Limb (tissue), 2 donors: ENCODE measurements around the gene ACTR2.
A peak's percentile ranks its signal among the peaks of the same experiment; 100 is the strongest.
"Not testable (repeated sequence)": the region's sequence is repeated elsewhere in the genome, so short reads cannot be mapped to it uniquely, and the experiment has no call there.

Experiments
- DNase-seq, 2 donors: peaks; one replicate each; pipeline ENCODE4 v3.0.0-alpha.2; 2016; ENCODE audit errors: extremely low spot score in 2 of 2

ACTR2 gene

GRCh38 chr2:65311596-65311995 lies 84.0 kb downstream of the ACTR2 start:
- DNase-seq, result no peak

- DNase-seq, result no peak
These were observed 85.7 kb downstream of the ACTR2 start for GRCh38 chr2:65313126-65313953.

- DNase-seq, result no peak
These were observed 86.3 kb downstream of the ACTR2 start for GRCh38 chr2:65313954-65314256.

GRCh38 chr2:65314801-65315441 lies 87.3 kb downstream of the ACTR2 start:
- no peak for DNase-seq

- DNase-seq, result peak in 1 of 2 donors; percentile 7
These were observed 88.4 kb downstream of the ACTR2 start for GRCh38 chr2:65316072-65316471.

GRCh38 chr2:65317351-65317750 lies 89.7 kb downstream of the ACTR2 start:
- DNase-seq, result not testable (repeated sequence)

- DNase-seq, result no peak
These were observed 90.2 kb downstream of the ACTR2 start for GRCh38 chr2:65317841-65318240.

- no peak for DNase-seq
These were observed 91.5 kb downstream of the ACTR2 start for GRCh38 chr2:65319072-65319673.

GRCh38 chr2:65319674-65320041 lies 92.0 kb downstream of the ACTR2 start:
- no peak for DNase-seq

- DNase-seq, result no peak
These were observed 92.6 kb downstream of the ACTR2 start for GRCh38 chr2:65320042-65320725.
